ENCODE measurements around the gene TRMT2A.
A peak's percentile ranks its signal among the peaks of the same experiment; 100 is the strongest.

The TRMT2A gene

DNA sequence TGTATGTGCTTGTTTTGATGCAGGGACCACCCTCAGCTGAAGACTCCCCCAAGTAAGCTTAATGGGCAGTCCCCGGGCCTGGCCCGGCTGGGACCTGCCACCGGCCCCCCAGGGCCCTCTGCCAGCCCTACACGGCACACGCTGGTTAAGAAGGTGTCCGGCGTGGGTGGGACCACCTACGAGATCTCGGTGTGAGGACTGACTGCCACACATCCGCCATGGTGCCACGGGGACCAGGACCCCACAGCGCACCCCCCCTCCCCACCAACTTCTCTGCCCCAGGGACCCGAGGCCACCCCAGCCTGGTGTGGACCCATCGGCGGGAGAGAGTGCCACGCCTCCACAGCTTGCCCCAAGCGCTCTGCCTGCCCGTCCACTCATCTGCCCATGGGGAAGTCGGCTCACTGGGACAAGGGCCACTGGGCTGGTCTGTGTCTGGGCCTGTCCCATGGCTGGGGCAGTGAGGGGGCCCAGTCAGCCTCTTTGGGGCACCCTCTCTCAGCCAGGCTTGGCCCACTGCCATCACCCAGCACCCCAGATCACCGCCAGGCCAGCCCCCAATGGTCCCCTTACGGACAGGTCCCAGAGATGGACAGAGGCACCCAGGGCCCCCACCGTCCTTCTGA is 28.3 kb upstream of the TRMT2A start:
- Histone ChIP-seq H3K9me3 (ENCODE audit: control insufficient read depth, insufficient read depth, low read depth, low read length) (no peaks in the 10 kb centered on the region), H3K27ac (ENCODE audit: extremely low read depth, low read depth, low read length) (no peak overlapping the region), H3K36me3 (ENCODE audit: control insufficient read depth in 2 of 2, insufficient read depth in 1 of 2, low read length in 2 of 2) (peaks cover 0 to 46% of the 10 kb centered on the region in 2 experiments; a peak in 1 of 3 replicates), H3K4me1 (ENCODE audit: control insufficient read depth, insufficient read depth, low read length) (no peaks in the 10 kb centered on the region), H3K4me3 (ENCODE audit: low read depth, low read length) (no peak overlapping the region)
- TF ChIP-seq ZNF514 (tag by site-specific recombination; IDR thresholded peaks at IDR 0.05) (no peak), ZNF830 (tag by site-specific recombination; IDR thresholded peaks at IDR 0.05; ENCODE audit: low read depth) (no peak)
- POLR2A ChIA-PET: no interaction called here
- CTCF ChIA-PET: interaction anchor here (1.1 kb wide), 1 partner anchor 12 kb away, joined by 3 read pairs; no protein-coding TSS in a partner anchor

- H3K27ac ChIP-seq (ENCODE audit: extremely low read depth, low read depth, low read length): no peak overlapping the region
- peaks cover 0 to 59% of the 10 kb centered on the region in 2 experiments; a peak in 1 of 3 replicates for H3K36me3 ChIP-seq (ENCODE audit: control insufficient read depth in 2 of 2, insufficient read depth in 1 of 2, low read length in 2 of 2)
- CTCF ChIA-PET: interaction anchor here (0.6 to 1.1 kb wide), 2 partner anchors 8 to 13 kb away, joined by 3 read pairs; no protein-coding TSS in a partner anchor
- no peaks in the 10 kb centered on the region for H3K4me1 ChIP-seq (ENCODE audit: control insufficient read depth, insufficient read depth, low read length)
- H3K4me3 ChIP-seq (ENCODE audit: low read depth, low read length): no peak overlapping the region
- POLR2A ChIA-PET: no interaction called here
- TF ChIP-seq ZIC2 (tag by site-specific recombination; IDR thresholded peaks at IDR 0.05) (no peak), ZNF639 (tag by site-specific recombination; IDR thresholded peaks at IDR 0.05) (no peak), ZNF391 (tag by site-specific recombination; IDR thresholded peaks at IDR 0.05; ENCODE audit: borderline replicate concordance, low read depth) (no peak)
- TF ChIP-seq, protein P1, sequence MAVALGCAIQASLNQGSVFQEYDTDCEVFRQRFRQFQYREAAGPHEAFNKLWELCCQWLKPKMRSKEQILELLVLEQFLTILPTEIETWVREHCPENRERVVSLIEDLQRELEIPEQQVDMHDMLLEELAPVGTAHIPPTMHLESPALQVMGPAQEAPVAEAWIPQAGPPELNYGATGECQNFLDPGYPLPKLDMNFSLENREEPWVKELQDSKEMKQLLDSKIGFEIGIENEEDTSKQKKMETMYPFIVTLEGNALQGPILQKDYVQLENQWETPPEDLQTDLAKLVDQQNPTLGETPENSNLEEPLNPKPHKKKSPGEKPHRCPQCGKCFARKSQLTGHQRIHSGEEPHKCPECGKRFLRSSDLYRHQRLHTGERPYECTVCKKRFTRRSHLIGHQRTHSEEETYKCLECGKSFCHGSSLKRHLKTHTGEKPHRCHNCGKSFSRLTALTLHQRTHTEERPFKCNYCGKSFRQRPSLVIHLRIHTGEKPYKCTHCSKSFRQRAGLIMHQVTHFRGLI (tag by site-specific recombination; IDR thresholded peaks at IDR 0.05): no peak
- H3K9me3 ChIP-seq (ENCODE audit: control insufficient read depth, insufficient read depth, low read depth, low read length): no peaks in the 10 kb centered on the region
Observed at GRCh38 chr22:20143883-20144665, 27.0 kb upstream of the TRMT2A start.

DNA sequence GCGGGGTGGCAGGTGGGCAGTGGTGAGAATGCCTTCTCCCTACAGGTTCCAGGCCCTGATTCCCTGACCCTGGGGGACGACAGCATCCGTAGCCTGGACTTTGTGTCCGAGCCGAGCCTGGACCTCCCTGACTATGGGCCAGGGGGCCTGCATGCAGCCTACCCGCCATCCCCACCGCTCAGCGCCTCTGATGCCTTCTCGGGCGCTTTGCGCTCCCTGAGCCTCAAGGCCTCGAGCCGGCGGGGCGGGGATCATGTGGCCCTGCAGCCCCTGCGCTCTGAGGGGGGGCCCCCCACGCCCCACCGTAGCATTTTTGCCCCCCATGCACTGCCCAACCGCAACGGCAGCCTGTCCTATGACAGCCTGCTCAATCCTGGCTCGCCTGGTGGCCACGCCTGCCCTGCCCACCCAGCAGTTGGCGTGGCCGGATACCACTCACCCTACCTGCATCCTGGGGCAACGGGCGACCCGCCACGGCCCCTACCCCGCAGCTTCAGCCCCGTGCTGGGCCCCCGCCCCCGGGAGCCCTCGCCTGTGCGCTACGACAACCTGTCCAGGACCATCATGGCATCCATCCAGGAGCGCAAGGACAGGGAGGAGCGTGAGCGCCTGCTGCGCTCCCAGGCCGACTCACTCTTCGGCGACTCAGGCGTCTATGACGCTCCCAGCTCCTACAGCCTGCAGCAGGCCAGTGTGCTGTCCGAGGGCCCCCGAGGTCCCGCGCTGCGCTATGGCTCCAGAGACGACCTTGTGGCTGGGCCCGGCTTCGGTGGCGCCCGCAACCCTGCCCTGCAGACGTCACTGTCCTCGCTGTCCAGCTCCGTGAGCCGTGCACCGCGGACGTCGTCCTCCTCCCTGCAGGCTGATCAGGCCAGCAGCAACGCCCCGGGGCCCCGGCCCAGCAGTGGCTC is 25.9 kb upstream of the TRMT2A start:
- ChIA-PET POLR2A (no interaction called here), CTCF (interaction anchor here (0.6 to 0.7 kb wide), 3 partner anchors 9 to 254 kb away, joined by 3 read pairs; no protein-coding TSS in a partner anchor)
- H3K27ac ChIP-seq (ENCODE audit: extremely low read depth, low read depth, low read length): no peak overlapping the region
- TF ChIP-seq ZNF221 (tag by site-specific recombination; IDR thresholded peaks at IDR 0.05; ENCODE audit: borderline replicate concordance) (no peak), GLIS2 (tag by site-specific recombination; IDR thresholded peaks at IDR 0.05) (peak; percentile 27; the same call in 1 of the 2 replicates)
- no peaks in the 10 kb centered on the region for H3K9me3 ChIP-seq (ENCODE audit: control insufficient read depth, insufficient read depth, low read depth, low read length)
- H3K4me3 ChIP-seq (ENCODE audit: low read depth, low read length): no peak overlapping the region
- H3K4me1 ChIP-seq (ENCODE audit: control insufficient read depth, insufficient read depth, low read length): no peaks in the 10 kb centered on the region; the same call in 1 of the 2 replicates
- peaks cover 0 to 62% of the 10 kb centered on the region in 2 experiments; a peak in 1 of 3 replicates for H3K36me3 ChIP-seq (ENCODE audit: control insufficient read depth in 2 of 2, insufficient read depth in 1 of 2, low read length in 2 of 2)

GRCh38 chr22:20141186-20142077 is 24.4 kb upstream of the TRMT2A start:
- Histone ChIP-seq H3K4me3 (ENCODE audit: low read depth, low read length) (no peak overlapping the region), H3K36me3 (ENCODE audit: control insufficient read depth in 2 of 2, insufficient read depth in 1 of 2, low read length in 2 of 2) (peaks cover 0 to 66% of the 10 kb centered on the region in 2 experiments; a peak in 1 of 3 replicates), H3K9me3 (ENCODE audit: control insufficient read depth, insufficient read depth, low read depth, low read length) (no peaks in the 10 kb centered on the region), H3K4me1 (ENCODE audit: control insufficient read depth, insufficient read depth, low read length) (no peaks in the 10 kb centered on the region; the same call in 1 of the 2 replicates), H3K27ac (ENCODE audit: extremely low read depth, low read depth, low read length) (no peak overlapping the region)
- ChIA-PET POLR2A (no interaction called here), CTCF (interaction anchor here (0.7 kb wide), 1 partner anchor 31 kb away, joined by 3 read pairs; no protein-coding TSS in a partner anchor)
- TF ChIP-seq HIC1 (tag by site-specific recombination; IDR thresholded peaks at IDR 0.05): peak; percentile 28; the same call in 1 of the 2 replicates
- TF ChIP-seq ZNF146 (tag by site-specific recombination; IDR thresholded peaks at IDR 0.05): no peak
- TF ChIP-seq CTCF (tag by site-specific recombination; IDR thresholded peaks at IDR 0.05): no peak
- TF ChIP-seq ZNF184 (tag by site-specific recombination; IDR thresholded peaks at IDR 0.05): no peak
- no peak for TF ChIP-seq ZNF785 (tag by site-specific recombination; IDR thresholded peaks at IDR 0.05)
- TF ChIP-seq EGR2 (tag by site-specific recombination; IDR thresholded peaks at IDR 0.05; ENCODE audit: low read depth): peak; percentile 66

Data from HEK293 (cell line).